NCI-H1105 (cell line): ENCODE data around the gene BRD3.
A peak's percentile ranks its signal among the peaks of the same experiment; 100 is the strongest.
"Not testable (repeated sequence)": the region's sequence is repeated elsewhere in the genome, so short reads cannot be mapped to it uniquely, and the experiment has no call there.

ENCODE experiments used
- DNase-seq: peaks from one replicate; lab custom pipeline; 2025; lab: John Stamatoyannopoulos, UW

BRD3 gene

GRCh38 chr9:133993635-133994253 is 74.1 kb downstream of the BRD3 start:
- no peak for DNase-seq

DNA sequence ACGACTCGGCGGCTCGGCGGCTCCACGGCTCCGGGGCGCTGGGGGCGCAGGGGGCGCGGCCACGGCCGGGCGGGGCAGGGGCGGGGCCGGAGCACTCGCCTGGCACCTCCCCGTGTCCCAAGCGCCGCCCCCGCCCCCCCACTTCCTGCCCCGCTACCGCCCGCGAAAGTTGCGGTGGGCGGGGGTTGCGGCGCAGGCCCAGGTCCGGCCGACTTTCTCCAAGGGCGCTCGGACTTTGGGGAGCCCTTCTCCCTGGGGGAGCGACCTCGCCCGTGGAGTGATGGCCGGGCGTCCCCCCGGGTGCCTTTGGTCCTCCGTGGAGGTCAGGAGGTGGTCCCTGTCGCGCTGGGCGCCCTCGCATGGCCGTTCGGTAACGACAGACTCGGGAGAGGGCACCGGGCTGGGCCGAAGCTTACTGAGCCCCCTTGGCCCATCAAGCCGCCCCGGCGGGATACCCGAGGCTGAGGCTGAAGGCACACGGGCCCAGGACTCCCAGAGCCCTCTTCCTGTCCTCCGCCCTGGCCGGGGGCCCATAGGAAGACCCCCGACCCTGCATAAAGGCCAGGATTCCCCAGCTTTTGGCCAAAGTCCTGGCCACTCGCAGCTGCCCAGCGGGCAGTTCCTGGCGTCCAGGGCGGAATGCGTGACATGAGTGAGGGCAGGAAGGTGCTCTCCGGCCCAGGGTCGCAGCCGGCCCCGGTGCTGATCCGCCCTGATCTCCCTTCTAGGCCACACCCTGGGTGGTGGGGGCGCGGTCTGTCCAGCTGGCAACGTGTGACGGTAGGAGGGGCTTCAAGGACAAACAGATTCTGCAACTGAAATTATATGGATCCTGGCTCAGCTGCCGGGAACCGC is 74.8 kb downstream of the BRD3 start:
- DNase-seq: peak; percentile 75

GRCh38 chr9:133991964-133992779 is 75.7 kb downstream of the BRD3 start, which contains the start of gene VAV2:
VAV2 (minus strand) TSS chr9:133992324; CDS start chr9:133992278, 46 bp downstream.
- DNase-seq: peak; percentile 27

- no peak for DNase-seq
These were observed 76.5 kb downstream of the BRD3 start for GRCh38 chr9:133991214-133991921.

DNA sequence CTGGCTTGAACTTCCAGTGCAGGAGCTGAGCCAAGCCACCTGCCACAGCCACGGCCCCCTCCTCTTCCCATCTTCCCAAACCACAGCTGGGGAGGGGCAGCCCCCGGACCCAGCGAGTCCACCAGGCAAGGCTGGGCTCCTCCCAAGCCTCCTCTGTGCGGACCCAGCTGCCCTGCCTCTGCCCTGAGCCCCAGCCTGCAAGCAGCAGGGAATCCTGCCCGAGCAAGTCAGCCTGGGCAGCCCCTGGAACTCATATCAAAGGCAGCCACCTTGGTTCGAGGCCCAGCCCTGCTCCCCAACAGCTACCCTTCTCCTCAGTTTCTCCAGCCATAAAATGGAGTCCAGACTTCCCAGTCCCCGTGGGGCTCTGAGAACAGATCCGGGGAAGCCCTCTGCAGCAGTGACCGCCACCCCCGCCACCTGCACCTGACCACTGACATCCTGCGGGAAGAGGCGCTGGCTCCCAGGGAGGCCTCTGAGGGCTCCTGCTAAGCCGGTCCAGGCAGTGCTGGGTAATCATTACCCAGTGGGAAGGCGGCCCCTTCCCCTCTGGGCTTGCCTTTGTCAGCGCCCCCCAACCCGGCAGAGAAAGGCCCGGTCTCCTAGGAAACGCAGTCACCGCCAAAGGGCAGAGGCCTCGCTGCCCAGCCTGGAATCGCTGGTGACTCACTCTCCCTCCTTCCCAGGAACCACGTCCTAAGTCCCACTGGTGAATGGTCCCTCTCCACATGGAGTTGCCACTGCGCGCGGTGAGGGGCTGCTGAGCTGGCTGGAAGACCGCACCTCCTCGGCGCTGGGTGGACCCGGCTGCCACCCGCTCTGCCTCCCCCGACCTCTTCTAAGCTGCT is 77.2 kb downstream of the BRD3 start:
- no peak for DNase-seq

DNA sequence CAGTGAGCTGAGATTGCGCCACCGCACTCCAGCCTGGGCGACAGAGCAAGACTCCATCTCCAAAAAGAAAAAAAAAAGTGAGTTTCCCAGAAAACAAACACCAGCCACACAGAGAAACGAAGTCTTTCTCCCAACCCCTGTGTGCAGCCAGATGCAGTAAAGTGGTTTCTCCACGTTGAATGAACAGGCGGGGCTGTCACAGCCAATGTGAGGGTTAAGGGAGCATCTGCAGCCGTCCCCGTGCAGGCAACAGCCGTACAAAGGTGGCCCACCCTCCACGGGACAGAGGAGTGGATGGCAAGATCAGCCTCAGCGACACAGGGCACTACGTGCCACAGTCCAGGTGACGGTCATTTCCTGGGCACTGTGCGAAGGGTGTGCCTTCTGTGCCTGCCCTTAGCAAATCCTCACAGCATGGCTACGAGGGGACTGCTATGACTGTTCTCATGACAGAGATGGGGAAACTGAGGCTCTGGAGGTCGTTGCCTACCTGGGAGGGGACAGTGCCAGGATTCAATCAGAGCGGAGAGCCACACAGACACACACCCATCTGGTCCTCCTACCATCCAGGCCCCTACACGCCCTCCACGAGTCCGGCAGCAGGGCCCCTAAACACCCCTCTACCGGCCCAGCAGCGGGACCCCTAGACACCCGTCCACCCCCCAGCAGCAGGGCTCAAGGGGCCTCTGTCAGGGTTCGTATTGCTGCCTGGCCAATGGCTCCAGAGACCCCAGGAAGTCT is 78.0 kb downstream of the BRD3 start:
- no peak for DNase-seq

GRCh38 chr9:133988771-133989170 is 79.1 kb downstream of the BRD3 start:
- not testable (repeated sequence) for DNase-seq

DNA sequence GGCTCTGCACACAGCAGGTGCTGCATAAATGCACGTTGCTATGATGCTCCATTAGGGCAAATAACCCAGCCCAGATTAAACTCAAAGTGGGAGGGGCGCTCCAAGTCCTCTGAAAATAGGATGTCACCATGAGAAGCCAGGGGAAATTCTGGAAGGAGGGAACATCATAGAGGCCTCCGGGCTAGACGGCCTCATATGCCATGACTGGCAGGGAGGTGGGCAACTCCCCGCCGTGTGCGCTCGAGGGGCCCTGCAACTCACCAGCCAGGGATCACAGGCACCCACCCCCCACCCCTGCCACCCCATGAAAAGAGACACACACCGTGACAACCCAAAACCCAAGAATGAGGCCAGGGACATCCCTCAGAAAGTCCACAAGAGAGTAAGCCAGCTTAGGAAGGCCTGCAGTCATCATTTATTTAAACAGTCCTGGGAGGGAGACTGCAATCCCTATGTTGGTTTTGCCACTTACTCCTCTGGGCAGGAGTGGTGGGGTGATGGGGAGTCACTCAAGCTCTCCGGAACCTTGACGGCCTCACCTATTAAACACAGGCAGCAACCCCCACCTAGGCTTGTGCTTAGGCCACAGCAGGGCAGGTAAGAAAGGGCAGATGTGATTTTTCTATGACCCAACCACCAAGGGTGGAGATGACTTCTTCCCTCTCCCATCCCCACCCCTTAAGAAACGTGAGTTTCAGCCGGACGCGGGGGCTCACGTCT is 79.7 kb downstream of the BRD3 start:
- no peak for DNase-seq

GRCh38 chr9:133987446-133987788 is 80.4 kb downstream of the BRD3 start:
- DNase-seq: no peak

DNA sequence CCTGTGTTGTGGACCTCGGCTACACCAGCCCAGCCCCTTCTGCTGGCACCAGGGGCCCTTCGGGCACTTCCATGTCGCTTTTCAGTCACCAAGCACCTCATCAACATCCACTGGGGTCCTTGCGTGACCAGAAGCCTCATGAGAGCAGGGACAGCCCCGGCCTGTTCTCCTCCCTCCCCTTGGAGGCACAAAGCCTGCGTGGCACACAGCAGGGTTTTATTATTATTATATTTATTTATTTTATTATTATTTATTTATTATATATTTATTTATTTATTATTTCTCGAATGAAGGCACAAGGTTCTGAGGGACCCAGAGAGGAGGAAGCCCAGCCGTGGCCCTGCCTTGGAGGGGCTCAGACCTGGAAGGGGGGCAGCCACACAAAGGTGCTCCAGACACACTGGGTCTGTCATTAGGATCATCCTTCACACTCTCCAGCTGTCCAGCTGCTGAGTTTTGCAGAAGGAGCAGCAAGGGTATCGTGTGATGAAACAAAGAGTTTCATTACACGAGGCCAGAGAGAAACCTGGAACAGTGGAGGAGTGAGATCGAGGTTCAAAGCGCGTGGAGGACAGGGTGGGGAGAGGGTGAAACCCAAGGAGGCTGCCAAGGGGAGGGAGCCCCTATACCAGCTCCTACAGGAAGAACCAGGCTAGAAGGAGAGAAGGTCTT is 80.9 kb downstream of the BRD3 start:
- no peak for DNase-seq

DNA sequence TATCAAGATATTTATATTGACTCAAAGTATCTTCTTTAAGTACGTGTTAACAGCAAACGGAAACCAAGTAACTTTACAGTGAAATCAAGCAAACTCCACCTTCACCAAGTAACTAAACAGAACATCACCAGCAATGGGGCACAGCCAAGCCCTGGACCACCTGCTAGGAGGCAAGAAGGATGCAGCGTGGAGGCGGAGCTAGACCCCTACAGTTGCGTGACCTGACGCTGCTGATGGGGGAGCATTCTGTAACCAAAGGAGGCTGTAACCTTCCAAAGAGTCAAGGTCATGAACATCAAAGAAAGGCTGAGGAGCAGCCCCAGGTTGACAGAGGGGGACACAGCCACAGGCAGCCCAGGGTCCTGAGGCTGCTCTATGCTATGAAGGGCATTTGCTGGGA is 81.8 kb downstream of the BRD3 start:
- no peak for DNase-seq

DNA sequence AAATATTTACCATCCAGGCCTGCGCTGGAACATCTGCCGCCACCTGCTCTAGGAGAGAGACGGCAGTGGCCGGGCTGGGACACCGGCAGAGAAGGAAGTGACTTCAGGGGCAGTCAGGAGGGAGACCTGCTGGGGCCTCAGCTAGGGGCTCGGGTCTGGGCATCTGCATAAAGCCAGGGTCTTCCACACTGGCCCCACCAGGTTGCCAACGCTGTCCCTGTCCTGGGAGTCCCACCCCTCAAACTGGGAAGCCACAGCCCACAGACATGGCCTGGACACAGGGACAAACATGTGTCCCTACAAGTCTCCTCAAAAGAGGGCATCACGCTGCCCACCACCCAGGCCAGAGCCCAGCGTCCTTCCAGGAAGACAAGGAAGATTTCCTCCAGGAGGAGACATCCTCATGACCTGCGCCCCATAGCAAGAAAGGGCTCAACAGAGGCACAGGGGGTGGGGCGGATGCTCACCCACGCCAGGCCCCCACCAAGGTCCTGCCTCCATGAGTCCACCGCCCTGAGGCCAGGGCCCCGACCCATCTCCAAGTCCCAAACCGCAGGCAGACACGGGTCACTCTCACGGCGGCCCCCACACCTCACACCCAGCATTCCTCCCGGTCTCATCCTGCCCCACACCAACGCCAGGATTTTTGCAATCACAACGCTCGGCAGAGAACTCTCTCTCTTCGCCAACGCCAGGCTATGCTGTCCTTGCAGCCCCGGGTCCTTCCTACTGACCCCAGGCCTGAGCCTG is 84.7 kb downstream of the BRD3 start:
- no peak for DNase-seq

DNA sequence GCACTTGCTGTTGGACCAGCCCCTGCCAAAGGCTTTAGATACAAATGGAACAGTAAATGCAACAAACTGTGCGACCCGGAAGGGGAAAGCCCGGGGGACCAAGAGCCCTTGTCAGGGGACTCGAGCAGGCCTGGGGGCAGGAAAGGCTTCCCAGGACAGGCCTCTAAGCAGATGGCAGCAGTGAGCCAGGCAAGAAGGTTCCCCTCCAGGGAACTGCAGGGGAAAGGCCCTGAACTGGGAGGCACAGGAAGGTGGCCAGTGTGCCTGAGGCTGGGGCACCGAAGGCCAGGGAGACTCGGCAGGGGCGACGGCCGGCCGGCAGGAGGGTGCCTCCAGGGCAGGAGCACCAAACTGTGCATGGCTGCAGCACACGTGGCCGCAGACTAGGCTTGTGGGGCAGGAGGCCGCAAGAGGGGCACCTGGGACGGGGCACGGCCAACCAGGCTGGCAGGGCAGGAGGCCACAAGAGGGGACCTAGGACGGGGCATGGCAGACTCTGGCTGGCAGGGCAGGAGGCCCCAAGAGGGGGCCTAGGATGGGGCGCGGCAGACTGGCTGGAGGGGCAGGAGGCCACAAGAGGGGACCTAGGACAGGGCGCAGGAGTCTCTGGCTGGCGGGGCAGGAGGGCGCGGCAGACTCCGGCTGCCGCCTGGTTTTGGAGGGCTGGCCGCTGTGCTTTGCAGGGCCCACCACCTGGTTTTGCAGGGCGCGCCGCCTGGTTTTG is 85.7 kb downstream of the BRD3 start:
- no peak for DNase-seq

- DNase-seq: no peak
These were observed 86.3 kb downstream of the BRD3 start for GRCh38 chr9:133981589-133981957.

DNA sequence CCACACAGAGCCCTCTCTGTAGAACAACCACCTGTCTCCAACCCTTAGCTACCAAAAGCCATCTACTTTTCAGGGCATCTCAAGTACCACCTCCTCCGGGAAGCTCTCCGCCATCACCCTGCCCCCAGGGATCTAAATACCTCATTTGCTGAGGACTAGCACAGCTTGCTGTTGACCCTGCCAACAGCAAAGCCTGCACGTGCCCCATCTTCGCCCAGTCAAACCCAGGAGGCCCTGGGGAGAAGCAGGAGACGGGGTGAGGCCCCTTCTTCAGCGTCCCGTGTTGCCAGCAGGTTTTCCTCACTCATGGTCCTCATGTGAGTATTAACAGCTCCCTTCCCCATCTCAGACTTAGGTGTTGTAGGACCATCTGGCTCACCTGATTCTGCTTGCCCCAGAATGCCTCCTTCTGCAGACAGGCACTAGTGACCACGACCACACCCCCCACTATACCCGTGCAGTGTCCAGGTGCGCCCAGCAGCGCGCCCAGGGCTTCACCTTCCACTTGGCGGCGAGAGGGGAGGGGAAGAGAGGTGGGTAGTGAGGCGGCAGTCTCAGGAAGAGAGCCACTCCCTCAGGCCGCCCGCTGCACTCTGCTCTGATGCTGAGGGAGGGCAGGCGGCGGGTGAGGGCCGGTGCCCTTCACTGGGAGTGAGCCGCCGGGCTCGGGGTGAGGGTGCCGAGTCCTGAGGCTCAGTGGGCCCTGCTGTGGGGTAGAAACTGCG is 86.8 kb downstream of the BRD3 start:
- DNase-seq: no peak
